HepG2 (cell line): ENCODE data around the gene MISFA. TPM values are rescaled to one million over a fixed set of nuclear protein-coding genes. Genes with fewer than 3 reads are reported as not detected.

Source experiments
- BRD4 ChIP-seq: sonication (generic); formaldehyde crosslinking; IDR thresholded peaks from 2 replicates; pipeline ENCODE4 v1.4.0; 2020; ENCODE audit warnings: missing genetic modification reagents
- SOX5 ChIP-seq: IDR thresholded peaks from 2 replicates; pipeline ENCODE4 v1.6.1; 2016; ENCODE audit warnings: borderline replicate concordance
- WIZ ChIP-seq: sonication (generic); formaldehyde crosslinking; IDR thresholded peaks from 2 replicates; pipeline ENCODE4 v1.5.1; 2020; ENCODE audit warnings: mild to moderate bottlenecking, missing genetic modification reagents
- ZMYM2 ChIP-seq: sonication (generic); formaldehyde crosslinking; IDR thresholded peaks from 2 replicates; pipeline ENCODE4 v1.8.0; 2022; ENCODE audit warnings: mild to moderate bottlenecking, missing genetic modification reagents
- ZNF10 ChIP-seq: sonication (generic); formaldehyde crosslinking; IDR thresholded peaks from 2 replicates; pipeline ENCODE4 v1.4.0; 2020; ENCODE audit warnings: mild to moderate bottlenecking, low read depth, missing genetic modification reagents, borderline replicate concordance
- ZNF441 ChIP-seq: sonication (generic); formaldehyde crosslinking; IDR thresholded peaks from 2 replicates; pipeline ENCODE4 v1.7.0; 2021; ENCODE audit warnings: missing genetic modification reagents, borderline replicate concordance
- polyA plus RNA-seq, 8 experiments: library from polyadenylated mRNA; depleted of rRNA in 3 of 8; stranded (reverse) in 7 of 8; unstranded in 1 of 8; fragments of >200 nt; fragmentation: Illumina TruSeq in 4 of 8; extraction: Trizol in 4 of 8; gene quantifications; 2 replicates each; pipeline versions ENCODE4 v1.2.1 to v1.2.3, GENCODE V29; 2011 to 2016; ENCODE audit warnings: low read depth in 4 of 8, missing spikeins in 1 of 8, mixed read lengths in 1 of 8; ENCODE audit not compliant: insufficient read depth in 1 of 8
- total RNA-seq, 5 experiments: library from RNA; depleted of rRNA; stranded (reverse); fragments of >200 nt; fragmentation: Illumina TruSeq; extraction: Trizol; gene quantifications; 2 replicates each; pipeline ENCODE4 v1.2.3, GENCODE V29; 2016; ENCODE audit warnings: low read depth in 1 of 5
- TF ChIP-seq, protein P1 (sequence below): sonication (generic); formaldehyde crosslinking; IDR thresholded peaks from 2 replicates; pipeline ENCODE4 v1.4.0; 2020; ENCODE audit warnings: missing genetic modification reagents
- TF ChIP-seq, protein P2 (sequence below): sonication (generic); formaldehyde crosslinking; IDR thresholded peaks from 2 replicates; pipeline ENCODE4 v1.5.1; 2020; ENCODE audit warnings: mild to moderate bottlenecking, missing genetic modification reagents, moderate library complexity
- TF ChIP-seq, protein P3 (sequence below): IDR thresholded peaks from 2 replicates; pipeline ENCODE4 v1.6.1; 2016
- TF ChIP-seq, protein P4 (sequence below): IDR thresholded peaks from 2 replicates; pipeline ENCODE4 v1.6.1; 2016; ENCODE audit warnings: low read depth
- TF ChIP-seq, protein P5 (sequence below): sonication (generic); formaldehyde crosslinking; IDR thresholded peaks from 2 replicates; pipeline ENCODE4 v1.4.0; 2020; ENCODE audit warnings: missing genetic modification reagents
- TF ChIP-seq, protein P6 (sequence below): sonication (generic); formaldehyde crosslinking; conservative IDR thresholded peaks from 2 replicates; pipeline ENCODE4 v1.4.0; 2020; ENCODE audit warnings: missing genetic modification reagents

The MISFA gene
- total and polyA plus RNA-seq, 2 of the 13 experiments (the other 11 are each of a cell fraction or from before 2014, with no cell fraction given), result 1.4 to 5.4 TPM

DNA sequence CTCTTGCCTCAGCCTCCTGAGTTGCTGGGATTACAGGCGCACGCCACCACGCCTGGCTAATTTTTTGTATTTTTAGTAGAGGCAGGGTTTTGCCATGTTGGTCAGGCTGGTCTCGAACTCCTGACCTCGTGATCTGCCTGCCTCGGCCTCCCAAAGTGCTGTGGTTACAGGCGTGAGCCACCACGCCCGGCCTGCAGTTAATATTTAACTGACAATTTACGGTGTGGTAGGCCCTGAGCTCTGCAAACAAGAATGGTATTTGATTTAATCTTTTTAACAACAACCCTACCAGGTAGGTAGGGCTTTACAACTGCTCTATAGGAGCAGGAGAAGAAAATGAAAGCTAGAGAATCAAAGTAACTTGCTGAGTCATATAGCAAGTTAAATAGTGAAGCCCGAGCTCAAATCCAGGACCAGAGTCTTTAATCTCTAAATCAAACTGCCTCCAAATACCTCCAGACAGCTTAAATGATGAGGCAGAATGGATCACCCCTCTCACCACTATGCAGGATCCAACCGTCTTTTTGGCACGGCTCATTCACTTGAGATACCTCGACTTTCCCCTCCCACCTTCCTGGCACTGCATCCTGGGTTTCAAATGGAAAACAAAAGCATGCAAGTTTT lies 20.5 kb upstream of the MISFA start (continued):
- peak; percentile 100 for TF ChIP-seq ZMYM2 (CRISPR knock-in tag)
- TF ChIP-seq WIZ (CRISPR knock-in tag), result no peak
- TF ChIP-seq, protein P1, sequence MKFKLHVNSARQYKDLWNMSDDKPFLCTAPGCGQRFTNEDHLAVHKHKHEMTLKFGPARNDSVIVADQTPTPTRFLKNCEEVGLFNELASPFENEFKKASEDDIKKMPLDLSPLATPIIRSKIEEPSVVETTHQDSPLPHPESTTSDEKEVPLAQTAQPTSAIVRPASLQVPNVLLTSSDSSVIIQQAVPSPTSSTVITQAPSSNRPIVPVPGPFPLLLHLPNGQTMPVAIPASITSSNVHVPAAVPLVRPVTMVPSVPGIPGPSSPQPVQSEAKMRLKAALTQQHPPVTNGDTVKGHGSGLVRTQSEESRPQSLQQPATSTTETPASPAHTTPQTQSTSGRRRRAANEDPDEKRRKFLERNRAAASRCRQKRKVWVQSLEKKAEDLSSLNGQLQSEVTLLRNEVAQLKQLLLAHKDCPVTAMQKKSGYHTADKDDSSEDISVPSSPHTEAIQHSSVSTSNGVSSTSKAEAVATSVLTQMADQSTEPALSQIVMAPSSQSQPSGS, result 0 out of 2 replicates have a peak, but pooled peaks have one; percentile 21
- TF ChIP-seq ZNF10 (CRISPR knock-in tag), result no peak
- TF ChIP-seq, protein P2, sequence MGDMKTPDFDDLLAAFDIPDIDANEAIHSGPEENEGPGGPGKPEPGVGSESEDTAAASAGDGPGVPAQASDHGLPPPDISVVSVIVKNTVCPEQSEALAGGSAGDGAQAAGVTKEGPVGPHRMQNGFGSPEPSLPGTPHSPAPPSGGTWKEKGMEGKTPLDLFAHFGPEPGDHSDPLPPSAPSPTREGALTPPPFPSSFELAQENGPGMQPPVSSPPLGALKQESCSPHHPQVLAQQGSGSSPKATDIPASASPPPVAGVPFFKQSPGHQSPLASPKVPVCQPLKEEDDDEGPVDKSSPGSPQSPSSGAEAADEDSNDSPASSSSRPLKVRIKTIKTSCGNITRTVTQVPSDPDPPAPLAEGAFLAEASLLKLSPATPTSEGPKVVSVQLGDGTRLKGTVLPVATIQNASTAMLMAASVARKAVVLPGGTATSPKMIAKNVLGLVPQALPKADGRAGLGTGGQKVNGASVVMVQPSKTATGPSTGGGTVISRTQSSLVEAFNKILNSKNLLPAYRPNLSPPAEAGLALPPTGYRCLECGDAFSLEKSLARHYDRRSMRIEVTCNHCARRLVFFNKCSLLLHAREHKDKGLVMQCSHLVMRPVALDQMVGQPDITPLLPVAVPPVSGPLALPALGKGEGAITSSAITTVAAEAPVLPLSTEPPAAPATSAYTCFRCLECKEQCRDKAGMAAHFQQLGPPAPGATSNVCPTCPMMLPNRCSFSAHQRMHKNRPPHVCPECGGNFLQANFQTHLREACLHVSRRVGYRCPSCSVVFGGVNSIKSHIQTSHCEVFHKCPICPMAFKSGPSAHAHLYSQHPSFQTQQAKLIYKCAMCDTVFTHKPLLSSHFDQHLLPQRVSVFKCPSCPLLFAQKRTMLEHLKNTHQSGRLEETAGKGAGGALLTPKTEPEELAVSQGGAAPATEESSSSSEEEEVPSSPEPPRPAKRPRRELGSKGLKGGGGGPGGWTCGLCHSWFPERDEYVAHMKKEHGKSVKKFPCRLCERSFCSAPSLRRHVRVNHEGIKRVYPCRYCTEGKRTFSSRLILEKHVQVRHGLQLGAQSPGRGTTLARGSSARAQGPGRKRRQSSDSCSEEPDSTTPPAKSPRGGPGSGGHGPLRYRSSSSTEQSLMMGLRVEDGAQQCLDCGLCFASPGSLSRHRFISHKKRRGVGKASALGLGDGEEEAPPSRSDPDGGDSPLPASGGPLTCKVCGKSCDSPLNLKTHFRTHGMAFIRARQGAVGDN (CRISPR knock-in tag), result peak; percentile 59
- no peak for TF ChIP-seq ZNF441
- TF ChIP-seq BRD4, result no peak
- TF ChIP-seq, protein P3, sequence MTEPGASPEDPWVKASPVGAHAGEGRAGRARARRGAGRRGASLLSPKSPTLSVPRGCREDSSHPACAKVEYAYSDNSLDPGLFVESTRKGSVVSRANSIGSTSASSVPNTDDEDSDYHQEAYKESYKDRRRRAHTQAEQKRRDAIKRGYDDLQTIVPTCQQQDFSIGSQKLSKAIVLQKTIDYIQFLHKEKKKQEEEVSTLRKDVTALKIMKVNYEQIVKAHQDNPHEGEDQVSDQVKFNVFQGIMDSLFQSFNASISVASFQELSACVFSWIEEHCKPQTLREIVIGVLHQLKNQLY (CRISPR knock-in tag), result no peak
- TF ChIP-seq, protein P4, sequence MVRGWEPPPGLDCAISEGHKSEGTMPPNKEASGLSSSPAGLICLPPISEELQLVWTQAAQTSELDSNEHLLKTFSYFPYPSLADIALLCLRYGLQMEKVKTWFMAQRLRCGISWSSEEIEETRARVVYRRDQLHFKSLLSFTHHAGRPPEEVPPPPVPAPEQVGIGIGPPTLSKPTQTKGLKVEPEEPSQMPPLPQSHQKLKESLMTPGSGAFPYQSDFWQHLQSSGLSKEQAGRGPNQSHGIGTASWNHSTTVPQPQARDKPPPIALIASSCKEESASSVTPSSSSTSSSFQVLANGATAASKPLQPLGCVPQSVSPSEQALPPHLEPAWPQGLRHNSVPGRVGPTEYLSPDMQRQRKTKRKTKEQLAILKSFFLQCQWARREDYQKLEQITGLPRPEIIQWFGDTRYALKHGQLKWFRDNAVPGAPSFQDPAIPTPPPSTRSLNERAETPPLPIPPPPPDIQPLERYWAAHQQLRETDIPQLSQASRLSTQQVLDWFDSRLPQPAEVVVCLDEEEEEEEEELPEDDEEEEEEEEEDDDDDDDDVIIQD (CRISPR knock-in tag), result peak; percentile 46; the same call in 1 of the 2 replicates
- TF ChIP-seq, protein P5, sequence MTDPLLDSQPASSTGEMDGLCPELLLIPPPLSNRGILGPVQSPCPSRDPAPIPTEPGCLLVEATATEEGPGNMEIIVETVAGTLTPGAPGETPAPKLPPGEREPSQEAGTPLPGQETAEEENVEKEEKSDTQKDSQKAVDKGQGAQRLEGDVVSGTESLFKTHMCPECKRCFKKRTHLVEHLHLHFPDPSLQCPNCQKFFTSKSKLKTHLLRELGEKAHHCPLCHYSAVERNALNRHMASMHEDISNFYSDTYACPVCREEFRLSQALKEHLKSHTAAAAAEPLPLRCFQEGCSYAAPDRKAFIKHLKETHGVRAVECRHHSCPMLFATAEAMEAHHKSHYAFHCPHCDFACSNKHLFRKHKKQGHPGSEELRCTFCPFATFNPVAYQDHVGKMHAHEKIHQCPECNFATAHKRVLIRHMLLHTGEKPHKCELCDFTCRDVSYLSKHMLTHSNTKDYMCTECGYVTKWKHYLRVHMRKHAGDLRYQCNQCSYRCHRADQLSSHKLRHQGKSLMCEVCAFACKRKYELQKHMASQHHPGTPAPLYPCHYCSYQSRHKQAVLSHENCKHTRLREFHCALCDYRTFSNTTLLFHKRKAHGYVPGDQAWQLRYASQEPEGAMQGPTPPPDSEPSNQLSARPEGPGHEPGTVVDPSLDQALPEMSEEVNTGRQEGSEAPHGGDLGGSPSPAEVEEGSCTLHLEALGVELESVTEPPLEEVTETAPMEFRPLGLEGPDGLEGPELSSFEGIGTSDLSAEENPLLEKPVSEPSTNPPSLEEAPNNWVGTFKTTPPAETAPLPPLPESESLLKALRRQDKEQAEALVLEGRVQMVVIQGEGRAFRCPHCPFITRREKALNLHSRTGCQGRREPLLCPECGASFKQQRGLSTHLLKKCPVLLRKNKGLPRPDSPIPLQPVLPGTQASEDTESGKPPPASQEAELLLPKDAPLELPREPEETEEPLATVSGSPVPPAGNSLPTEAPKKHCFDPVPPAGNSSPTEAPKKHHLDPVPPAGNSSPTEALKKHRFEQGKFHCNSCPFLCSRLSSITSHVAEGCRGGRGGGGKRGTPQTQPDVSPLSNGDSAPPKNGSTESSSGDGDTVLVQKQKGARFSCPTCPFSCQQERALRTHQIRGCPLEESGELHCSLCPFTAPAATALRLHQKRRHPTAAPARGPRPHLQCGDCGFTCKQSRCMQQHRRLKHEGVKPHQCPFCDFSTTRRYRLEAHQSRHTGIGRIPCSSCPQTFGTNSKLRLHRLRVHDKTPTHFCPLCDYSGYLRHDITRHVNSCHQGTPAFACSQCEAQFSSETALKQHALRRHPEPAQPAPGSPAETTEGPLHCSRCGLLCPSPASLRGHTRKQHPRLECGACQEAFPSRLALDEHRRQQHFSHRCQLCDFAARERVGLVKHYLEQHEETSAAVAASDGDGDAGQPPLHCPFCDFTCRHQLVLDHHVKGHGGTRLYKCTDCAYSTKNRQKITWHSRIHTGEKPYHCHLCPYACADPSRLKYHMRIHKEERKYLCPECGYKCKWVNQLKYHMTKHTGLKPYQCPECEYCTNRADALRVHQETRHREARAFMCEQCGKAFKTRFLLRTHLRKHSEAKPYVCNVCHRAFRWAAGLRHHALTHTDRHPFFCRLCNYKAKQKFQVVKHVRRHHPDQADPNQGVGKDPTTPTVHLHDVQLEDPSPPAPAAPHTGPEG (CRISPR knock-in tag), result no peak
- peak; percentile 41; the same call in 1 of the 2 replicates for TF ChIP-seq SOX5 (CRISPR knock-in tag)
- TF ChIP-seq, protein P6, sequence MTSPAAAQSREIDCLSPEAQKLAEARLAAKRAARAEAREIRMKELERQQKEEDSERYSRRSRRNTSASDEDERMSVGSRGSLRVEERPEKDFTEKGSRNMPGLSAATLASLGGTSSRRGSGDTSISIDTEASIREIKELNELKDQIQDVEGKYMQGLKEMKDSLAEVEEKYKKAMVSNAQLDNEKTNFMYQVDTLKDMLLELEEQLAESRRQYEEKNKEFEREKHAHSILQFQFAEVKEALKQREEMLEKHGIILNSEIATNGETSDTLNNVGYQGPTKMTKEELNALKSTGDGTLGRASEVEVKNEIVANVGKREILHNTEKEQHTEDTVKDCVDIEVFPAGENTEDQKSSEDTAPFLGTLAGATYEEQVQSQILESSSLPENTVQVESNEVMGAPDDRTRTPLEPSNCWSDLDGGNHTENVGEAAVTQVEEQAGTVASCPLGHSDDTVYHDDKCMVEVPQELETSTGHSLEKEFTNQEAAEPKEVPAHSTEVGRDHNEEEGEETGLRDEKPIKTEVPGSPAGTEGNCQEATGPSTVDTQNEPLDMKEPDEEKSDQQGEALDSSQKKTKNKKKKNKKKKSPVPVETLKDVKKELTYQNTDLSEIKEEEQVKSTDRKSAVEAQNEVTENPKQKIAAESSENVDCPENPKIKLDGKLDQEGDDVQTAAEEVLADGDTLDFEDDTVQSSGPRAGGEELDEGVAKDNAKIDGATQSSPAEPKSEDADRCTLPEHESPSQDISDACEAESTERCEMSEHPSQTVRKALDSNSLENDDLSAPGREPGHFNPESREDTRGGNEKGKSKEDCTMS, result no peak
